Activated T-helper 2 cell treated with anti-CD3 and anti-CD28 coated beads, Interferon-gamma antibody, Interleukin-2, Interleukin-4, amounts not matched to agents 10 μg/mL and 5 μg/mL and 100 μg/mL, durations not matched to agents 14 hours and 24 hours and 36 hours (primary cell): ENCODE results near the gene MAPRE2. TPM values are rescaled to one million over a fixed set of nuclear protein-coding genes. Genes with fewer than 3 reads are reported as not detected.

Experiments
- DNase-seq: peaks from one replicate; pipeline ENCODE4 v3.0.0; 2021; ENCODE audit warnings: low spot score
- H3K27ac Mint-ChIP-seq: one replicate; pipeline ENCODE4 v1.8.0; 2021; ENCODE audit warnings: mixed read lengths
- H3K27me3 Mint-ChIP-seq: one replicate; pipeline ENCODE4 v1.8.0; 2021; ENCODE audit warnings: low read depth, mixed read lengths
- H3K36me3 Mint-ChIP-seq: one replicate; pipeline ENCODE4 v1.8.0; 2021; ENCODE audit warnings: low read depth, mixed read lengths
- H3K4me1 Mint-ChIP-seq: one replicate; pipeline ENCODE4 v1.8.0; 2021; ENCODE audit warnings: low read depth, mixed read lengths
- H3K4me3 Mint-ChIP-seq: one replicate; pipeline ENCODE4 v1.8.0; 2021; ENCODE audit warnings: low read depth, mild to moderate bottlenecking, moderate library complexity, mixed read lengths
- H3K9me3 Mint-ChIP-seq: one replicate; pipeline ENCODE4 v1.8.0; 2021; ENCODE audit warnings: mixed read lengths
- intact Hi-C: fragments of 100-400 bp; cut with micrococcal nuclease; formaldehyde crosslinking; loops from one replicate; pipeline ENCODE4 v1.15.1; 2023
- total RNA-seq: library from RNA; stranded (reverse); gene quantifications from 2 replicates; pipeline ENCODE4 v1.2.3, GENCODE V29; 2022

Gene MAPRE2
- total RNA-seq, 1 donor from 2014 or later = 42.7 TPM

GRCh38 chr18:35123811-35124210 lies 82.6 kb downstream of the MAPRE2 start:
- Mint-ChIP-seq H3K27me3 (no peaks in the 10 kb centered on the region), H3K36me3 (peaks cover 39% of the 10 kb centered on the region), H3K27ac (no peak overlapping the region), H3K4me3 (no peak overlapping the region), H3K4me1 (peaks cover 9% of the 10 kb centered on the region), H3K9me3 (peaks cover 13% of the 10 kb centered on the region)
- no peak for DNase-seq
- intact Hi-C loops = no loop called here

- H3K36me3 Mint-ChIP-seq = peaks cover 47% of the 10 kb centered on the region
Observed at GRCh38 chr18:35127201-35127600, 86.0 kb downstream of the MAPRE2 start.

DNA sequence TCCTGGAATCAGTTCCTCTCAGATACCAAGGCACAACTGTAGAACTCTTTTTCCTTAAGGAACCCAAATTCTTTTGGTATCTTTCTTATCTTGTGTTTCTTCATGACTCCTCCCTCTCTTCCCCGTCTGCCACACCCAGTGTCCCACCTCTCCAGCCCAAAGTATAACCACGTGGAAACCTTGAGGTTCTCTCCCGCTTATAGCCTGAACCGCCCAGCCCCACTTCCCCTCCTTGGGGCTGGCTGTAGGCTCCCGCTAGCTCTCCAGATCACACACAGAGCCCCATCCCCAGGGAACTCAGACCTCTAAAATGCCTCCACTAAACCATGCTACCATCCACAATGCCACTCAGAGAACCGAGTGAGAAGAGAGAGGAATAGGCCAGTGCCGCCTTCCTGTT lies 87.5 kb downstream of the MAPRE2 start:
- intact Hi-C loops = no loop called here
- H3K4me3 Mint-ChIP-seq = no peak overlapping the region
- no peaks in the 10 kb centered on the region for H3K27me3 Mint-ChIP-seq
- peaks cover 7% of the 10 kb centered on the region for H3K9me3 Mint-ChIP-seq
- peaks cover 44% of the 10 kb centered on the region for H3K36me3 Mint-ChIP-seq
- DNase-seq = no peak
- no peaks in the 10 kb centered on the region for H3K4me1 Mint-ChIP-seq
- peak overlapping the region; percentile 31 for H3K27ac Mint-ChIP-seq

More at GRCh38 chr18:35127201-35127600, 86.0 kb downstream of the MAPRE2 start:
- H3K27me3 Mint-ChIP-seq = no peaks in the 10 kb centered on the region
- intact Hi-C loops = no loop called here
- no peak overlapping the region for H3K27ac Mint-ChIP-seq
- peaks cover 13% of the 10 kb centered on the region for H3K9me3 Mint-ChIP-seq
- H3K4me1 Mint-ChIP-seq = peaks cover 8% of the 10 kb centered on the region
- DNase-seq = no peak
- no peak overlapping the region for H3K4me3 Mint-ChIP-seq

DNA sequence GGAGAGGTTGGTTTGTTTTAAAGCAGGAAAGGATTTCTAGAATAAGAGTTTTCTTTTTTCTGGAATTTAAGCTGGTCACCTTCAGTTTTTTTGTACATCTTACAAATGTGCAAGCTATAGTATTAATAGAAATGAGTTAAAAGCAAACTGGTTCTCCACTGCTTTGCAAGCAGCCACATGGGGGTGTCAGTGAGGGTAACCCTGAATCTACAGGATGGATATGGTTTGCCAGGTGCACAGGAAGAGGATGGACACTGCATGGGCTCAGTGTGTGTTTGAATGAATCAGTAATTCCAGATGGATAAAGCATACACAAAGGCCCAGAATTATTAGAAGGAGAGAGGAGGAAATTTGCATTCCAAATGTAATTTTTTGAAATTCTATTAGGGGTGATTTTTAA lies 89.0 kb downstream of the MAPRE2 start:
- DNase-seq = no peak

DNA sequence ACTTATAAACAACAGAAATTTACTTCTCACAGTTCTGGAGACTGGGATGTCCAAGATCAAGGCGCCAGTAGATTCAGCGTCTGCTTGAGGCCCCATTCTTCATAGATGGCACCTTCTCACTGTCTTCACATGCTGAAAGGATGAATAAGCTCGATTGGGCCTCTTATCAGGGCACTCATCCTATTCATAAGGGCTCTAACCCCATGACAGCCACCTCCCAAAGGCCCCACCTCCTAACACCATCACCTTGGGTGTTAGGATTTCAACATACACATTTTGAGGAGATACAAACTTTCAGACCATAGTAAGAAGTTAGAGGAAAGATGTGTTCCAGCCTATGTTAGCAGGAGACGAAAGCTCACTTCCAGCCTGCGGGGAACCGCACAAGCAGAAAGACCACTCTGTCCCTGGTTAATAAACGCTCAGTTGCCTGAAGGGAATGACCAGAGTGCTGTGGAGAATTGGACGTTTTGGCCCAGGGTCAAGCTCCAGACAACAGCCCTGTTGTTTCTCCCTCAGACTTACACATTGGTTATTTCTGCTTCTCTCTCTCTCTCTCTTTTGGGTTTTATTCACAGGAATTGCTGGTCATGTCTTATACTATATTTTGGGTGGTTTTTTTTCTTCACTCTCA lies 90.3 kb downstream of the MAPRE2 start:
- H3K27ac Mint-ChIP-seq = no peak overlapping the region
- H3K4me3 Mint-ChIP-seq = no peak overlapping the region
- H3K9me3 Mint-ChIP-seq = no peaks in the 10 kb centered on the region
- intact Hi-C loops = no loop called here
- H3K4me1 Mint-ChIP-seq = no peaks in the 10 kb centered on the region
- no peaks in the 10 kb centered on the region for H3K27me3 Mint-ChIP-seq
- DNase-seq = no peak
- H3K36me3 Mint-ChIP-seq = peaks cover 44% of the 10 kb centered on the region

More for the DNA sequence above, 89.0 kb downstream of the MAPRE2 start:
- intact Hi-C loops = no loop called here
- Mint-ChIP-seq H3K27ac (no peak overlapping the region), H3K27me3 (no peaks in the 10 kb centered on the region), H3K36me3 (peaks cover 39% of the 10 kb centered on the region), H3K4me1 (no peaks in the 10 kb centered on the region), H3K4me3 (no peak overlapping the region), H3K9me3 (no peaks in the 10 kb centered on the region)

DNA sequence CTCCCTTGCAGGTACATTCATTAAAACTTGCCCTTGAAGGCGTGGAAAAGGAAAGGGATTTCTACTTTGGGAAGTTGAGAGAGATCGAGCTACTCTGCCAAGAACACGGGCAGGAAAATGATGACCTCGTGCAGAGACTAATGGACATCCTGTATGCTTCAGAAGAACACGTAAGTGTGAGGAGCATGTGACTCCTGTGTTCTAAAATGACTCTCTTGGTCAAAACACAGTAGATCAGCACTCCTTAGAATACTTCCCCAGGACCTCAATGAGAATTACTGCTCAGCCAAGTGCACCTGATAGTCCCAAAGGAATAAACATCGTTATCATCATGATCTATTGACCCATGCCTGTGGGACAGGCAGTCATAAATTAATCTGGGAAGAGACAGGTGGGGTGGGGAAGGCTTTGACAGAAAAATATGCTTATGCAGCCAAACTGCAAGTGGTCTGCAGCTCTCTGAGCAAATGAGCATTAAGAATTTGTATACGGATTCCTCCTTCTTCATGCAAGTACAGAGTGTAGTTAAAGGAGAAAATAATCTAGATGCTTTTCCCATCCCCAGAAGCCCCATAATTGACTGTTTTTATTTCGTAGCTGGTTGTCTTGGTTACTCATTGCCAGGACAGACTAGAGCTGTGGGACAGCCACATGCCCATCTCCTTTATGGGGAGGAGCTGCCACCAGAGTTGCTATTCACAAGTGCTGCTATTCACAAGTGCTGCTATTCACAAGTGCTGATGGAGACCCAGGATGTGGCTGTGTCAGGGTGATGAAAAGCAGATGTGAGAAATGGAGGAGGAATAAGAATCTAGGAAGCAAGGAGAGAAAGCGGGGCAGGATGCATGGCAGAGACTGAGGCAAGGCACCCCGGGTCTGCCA lies 91.0 kb downstream of the MAPRE2 start:
- no peak for DNase-seq
- Mint-ChIP-seq H3K4me1 (no peaks in the 10 kb centered on the region), H3K27ac (no peak overlapping the region), H3K27me3 (no peaks in the 10 kb centered on the region), H3K4me3 (no peak overlapping the region), H3K9me3 (no peaks in the 10 kb centered on the region), H3K36me3 (peaks cover 39% of the 10 kb centered on the region)
- intact Hi-C loops = no loop called here

DNA sequence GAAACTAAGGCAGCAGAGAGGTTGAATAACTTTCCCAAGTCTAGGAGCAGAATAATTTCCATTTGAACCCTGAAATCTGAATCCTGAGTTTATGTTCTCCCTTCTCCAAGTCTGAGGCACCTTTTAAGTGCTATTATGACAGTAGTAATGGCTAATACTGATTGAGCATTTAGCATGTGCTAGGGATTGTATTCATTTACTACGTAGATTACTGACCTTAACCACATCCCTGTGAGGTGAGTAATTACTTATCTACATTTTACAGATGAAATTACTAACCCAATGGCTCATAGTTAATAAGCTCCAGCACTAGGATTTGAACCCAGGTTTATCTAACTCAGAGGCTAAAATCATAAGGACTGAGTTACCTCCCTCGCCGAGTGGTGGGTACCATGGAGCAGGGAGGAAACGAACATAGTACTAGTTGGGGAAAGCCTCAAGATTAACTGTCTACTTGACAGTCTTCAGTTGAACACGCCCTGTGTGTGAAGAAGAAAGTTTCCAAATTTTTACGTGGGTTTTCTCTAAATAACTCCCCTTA lies 93.0 kb downstream of the MAPRE2 start:
- no peak overlapping the region for H3K4me3 Mint-ChIP-seq
- no peaks in the 10 kb centered on the region for H3K9me3 Mint-ChIP-seq
- no peaks in the 10 kb centered on the region for H3K27me3 Mint-ChIP-seq
- DNase-seq = no peak
- intact Hi-C loops = no loop called here
- H3K36me3 Mint-ChIP-seq = peaks cover 39% of the 10 kb centered on the region
- H3K4me1 Mint-ChIP-seq = no peaks in the 10 kb centered on the region
- no peak overlapping the region for H3K27ac Mint-ChIP-seq

DNA sequence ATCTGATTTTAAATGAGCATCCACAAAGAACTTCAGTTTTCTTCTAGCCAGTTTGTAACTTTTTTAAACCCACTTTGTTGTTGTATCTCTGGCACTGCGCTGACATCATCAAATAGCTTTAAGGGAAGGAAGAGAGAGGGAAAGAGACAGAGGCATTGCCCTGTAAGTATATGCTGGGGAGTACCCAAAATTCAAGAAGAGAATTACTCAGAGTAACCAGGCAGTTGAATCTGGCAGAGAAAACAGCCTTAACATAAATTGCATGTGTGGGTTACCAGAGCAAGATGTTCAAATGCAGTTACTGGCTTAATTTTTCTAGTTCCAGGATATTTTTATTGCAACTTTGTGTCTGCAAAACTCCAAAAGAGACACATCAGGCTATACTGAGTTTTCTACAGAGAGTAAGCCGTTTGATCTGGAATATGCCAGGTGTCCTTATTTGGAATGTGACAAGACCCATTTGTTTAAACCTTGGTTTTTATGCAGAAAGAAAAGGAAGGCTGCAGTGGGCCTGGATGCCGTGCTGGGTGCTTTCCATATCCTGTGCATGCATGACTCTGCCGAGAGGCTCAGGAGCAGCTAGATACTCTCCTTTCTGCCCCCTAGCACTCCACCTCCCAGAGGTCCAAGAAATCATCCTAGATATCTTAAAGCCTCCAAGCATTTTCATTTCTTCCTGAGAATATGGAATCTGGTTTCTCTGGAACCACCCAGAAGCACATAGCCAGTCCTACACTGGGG lies 93.7 kb downstream of the MAPRE2 start:
- no peaks in the 10 kb centered on the region for H3K9me3 Mint-ChIP-seq
- H3K4me1 Mint-ChIP-seq = no peaks in the 10 kb centered on the region
- intact Hi-C loops = no loop called here
- no peak for DNase-seq
- no peak overlapping the region for H3K27ac Mint-ChIP-seq
- H3K4me3 Mint-ChIP-seq = no peak overlapping the region
- H3K27me3 Mint-ChIP-seq = no peaks in the 10 kb centered on the region
- peaks cover 36% of the 10 kb centered on the region for H3K36me3 Mint-ChIP-seq

GRCh38 chr18:35136248-35136647 lies 95.0 kb downstream of the MAPRE2 start:
- DNase-seq = no peak
- Mint-ChIP-seq H3K36me3 (peaks cover 46% of the 10 kb centered on the region), H3K9me3 (no peaks in the 10 kb centered on the region), H3K4me1 (no peaks in the 10 kb centered on the region), H3K27ac (no peak overlapping the region), H3K27me3 (no peaks in the 10 kb centered on the region), H3K4me3 (no peak overlapping the region)
- intact Hi-C loops = no loop called here

DNA sequence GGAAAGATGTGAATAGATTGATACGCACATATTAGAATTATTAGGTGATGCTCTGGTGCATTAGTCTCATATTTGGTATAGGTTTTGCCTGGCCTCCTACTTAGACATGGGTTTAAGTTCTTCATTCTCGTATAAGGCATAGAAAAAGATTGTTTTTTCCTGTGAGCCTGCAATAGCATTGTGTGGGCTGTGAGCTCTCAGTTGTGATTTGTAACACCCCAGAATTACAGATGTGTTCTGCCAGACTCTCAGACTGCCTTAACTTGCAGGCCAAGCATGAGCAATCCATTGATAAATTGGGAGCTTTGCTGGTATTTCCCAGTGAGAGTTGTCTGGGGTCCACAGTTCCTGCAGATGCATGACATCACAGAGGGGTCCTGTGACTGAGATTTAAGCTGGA lies 95.7 kb downstream of the MAPRE2 start:
- no peaks in the 10 kb centered on the region for H3K4me1 Mint-ChIP-seq
- intact Hi-C loops = no loop called here
- H3K36me3 Mint-ChIP-seq = peaks cover 41% of the 10 kb centered on the region
- no peak for DNase-seq
- no peaks in the 10 kb centered on the region for H3K27me3 Mint-ChIP-seq
- H3K9me3 Mint-ChIP-seq = no peaks in the 10 kb centered on the region
- H3K27ac Mint-ChIP-seq = no peak overlapping the region
- H3K4me3 Mint-ChIP-seq = no peak overlapping the region

- DNase-seq = no peak
- H3K4me1 Mint-ChIP-seq = no peaks in the 10 kb centered on the region
- no peaks in the 10 kb centered on the region for H3K9me3 Mint-ChIP-seq
- intact Hi-C loops = no loop called here
- no peak overlapping the region for H3K4me3 Mint-ChIP-seq
- peaks cover 38% of the 10 kb centered on the region for H3K36me3 Mint-ChIP-seq
- no peaks in the 10 kb centered on the region for H3K27me3 Mint-ChIP-seq
- H3K27ac Mint-ChIP-seq = no peak overlapping the region
Observed at GRCh38 chr18:35137632-35138031, 96.4 kb downstream of the MAPRE2 start.

DNA sequence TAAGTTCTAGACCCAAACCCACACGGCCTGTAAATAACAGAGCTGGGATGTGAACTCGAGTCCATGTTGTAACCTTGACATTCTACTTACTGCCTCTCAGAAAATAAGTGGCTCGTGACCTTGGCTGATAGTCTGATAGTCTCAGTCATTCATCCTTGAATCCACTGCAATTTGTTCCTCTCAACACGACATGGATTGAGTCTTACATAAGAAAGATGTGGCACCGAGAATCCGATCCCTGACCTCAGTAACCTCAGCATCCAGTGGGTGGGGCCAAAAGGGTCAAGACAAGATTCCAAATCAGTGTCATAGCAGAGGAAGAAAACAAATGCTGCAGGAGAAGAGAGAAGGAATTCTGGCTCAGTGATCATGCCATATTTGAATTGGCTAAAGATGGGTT lies 97.6 kb downstream of the MAPRE2 start:
- no peaks in the 10 kb centered on the region for H3K4me1 Mint-ChIP-seq
- no peaks in the 10 kb centered on the region for H3K27me3 Mint-ChIP-seq
- H3K4me3 Mint-ChIP-seq = no peak overlapping the region
- peaks cover 30% of the 10 kb centered on the region for H3K36me3 Mint-ChIP-seq
- no peaks in the 10 kb centered on the region for H3K9me3 Mint-ChIP-seq
- H3K27ac Mint-ChIP-seq = no peak overlapping the region
- intact Hi-C loops = no loop called here
- no peak for DNase-seq
